ENCODE data around the gene MAPKAPK2.

DNA sequence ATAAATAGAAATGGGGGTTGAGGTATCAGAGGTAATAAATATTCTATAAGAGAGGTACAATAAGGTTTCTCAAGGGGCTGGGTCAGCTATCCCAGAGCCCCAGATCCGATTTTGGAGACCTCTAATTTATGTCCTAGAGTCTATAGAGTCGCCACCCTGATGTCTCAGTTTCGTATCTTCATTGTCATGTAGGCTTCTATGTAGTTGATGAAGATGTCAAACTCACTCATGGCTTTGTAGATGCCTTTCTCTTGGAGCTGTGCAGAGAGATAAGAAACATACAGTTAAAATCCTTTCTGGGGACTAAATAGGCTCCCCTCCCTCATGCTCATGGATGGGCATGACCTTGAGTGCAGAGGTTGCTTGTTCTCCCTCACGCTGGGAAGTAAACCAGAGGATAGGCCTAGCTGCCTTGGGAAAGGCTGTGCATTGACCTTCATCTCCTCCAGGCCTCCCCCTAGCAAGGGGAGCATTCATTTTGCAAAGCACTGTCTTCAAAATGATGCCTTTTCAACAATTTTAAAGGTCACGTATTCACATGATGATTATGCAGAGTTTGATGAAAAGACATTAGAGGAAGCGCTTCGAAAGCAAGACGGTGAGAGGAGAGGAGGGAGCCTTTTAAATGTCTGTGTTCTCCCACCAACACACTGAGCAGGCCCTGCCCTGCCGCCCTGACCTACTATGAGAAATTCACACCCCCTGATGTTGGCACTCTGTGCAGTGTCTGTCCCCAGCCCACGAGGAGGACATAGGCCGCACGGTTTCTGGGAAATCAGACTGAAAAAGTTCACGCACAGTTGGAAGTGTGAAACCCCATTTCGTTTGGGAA, 84.0 kb downstream of the MAPKAPK2 start:
- TF ChIP-seq POLR2A (IDR thresholded peaks at IDR 0.05) (peak in 1 of 4 donors; percentile 4), EP300 (IDR thresholded peaks at IDR 0.05) (no peak)
- TF ChIP-seq, protein P1, sequence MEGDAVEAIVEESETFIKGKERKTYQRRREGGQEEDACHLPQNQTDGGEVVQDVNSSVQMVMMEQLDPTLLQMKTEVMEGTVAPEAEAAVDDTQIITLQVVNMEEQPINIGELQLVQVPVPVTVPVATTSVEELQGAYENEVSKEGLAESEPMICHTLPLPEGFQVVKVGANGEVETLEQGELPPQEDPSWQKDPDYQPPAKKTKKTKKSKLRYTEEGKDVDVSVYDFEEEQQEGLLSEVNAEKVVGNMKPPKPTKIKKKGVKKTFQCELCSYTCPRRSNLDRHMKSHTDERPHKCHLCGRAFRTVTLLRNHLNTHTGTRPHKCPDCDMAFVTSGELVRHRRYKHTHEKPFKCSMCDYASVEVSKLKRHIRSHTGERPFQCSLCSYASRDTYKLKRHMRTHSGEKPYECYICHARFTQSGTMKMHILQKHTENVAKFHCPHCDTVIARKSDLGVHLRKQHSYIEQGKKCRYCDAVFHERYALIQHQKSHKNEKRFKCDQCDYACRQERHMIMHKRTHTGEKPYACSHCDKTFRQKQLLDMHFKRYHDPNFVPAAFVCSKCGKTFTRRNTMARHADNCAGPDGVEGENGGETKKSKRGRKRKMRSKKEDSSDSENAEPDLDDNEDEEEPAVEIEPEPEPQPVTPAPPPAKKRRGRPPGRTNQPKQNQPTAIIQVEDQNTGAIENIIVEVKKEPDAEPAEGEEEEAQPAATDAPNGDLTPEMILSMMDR (IDR thresholded peaks at IDR 0.05), result no peak

Data from upper lobe of left lung (tissue), 4 donors.